ENCODE results near the gene ACTL10. TPM values are rescaled to one million over a fixed set of nuclear protein-coding genes. Genes with fewer than 3 reads are reported as not detected.

Gene ACTL10
- total and polyA plus RNA-seq, 2 donors (not counting 1 experiment from before 2014, with no cell fraction given), result 1.2 to 6.3 TPM

DNA sequence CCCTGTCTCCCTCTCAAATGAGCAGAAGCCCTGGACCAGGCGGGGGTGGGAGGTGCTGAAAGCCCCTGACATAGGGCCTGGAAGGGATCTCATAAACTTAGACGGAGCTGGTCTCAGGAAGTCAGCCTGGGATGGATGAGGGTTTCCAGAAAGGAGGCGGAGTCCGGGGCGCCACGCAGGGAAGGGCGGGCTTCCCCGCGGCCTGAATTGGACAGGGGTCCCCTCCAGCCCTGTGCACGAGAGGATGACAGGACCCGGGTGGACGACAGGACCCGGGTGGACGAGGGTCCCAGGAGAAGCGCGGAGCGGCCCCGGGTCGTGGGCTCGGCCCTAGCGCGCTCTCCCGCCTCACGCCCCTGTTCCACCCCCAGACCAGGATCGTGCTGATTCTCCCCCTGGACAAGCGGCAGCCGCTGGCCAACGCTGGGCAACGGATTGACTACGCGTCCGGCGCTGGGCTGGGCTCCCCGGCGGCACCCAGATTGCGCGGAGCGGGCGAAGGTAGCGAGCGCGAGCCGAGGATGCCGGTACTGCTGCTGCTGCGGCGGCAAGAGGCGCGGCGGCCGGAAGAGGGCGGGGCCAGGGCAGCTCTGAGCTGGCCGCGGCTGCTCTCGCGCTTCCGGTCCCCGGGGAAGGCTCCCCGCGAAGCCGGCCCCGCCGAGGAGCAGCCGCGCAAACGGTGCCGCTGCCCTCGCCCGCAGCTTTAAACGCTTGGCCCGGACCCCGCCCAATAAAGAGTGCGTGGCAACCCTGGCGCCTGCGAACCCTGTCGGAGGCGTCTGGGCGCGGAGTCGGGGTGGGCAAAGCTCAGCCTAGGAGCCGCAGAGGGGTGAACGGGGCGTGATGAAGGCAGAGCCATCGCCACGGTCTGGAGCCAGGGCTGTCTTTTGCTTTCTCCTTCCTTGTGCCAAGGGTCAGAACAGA, 3.3 kb upstream of the ACTL10 start:
- 2% methylated on average over 84 of the region's 84 CpGs for WGBS (ENCODE audit: insufficient coverage)
- Histone ChIP-seq H4K20me1 (ENCODE audit: control insufficient read depth, insufficient read depth, low read length, poor library complexity, severe bottlenecking) (no peaks in the 10 kb centered on the region), H3K4me1 (ENCODE audit: control insufficient read depth in 2 of 2, insufficient read depth in 2 of 2, low read length in 2 of 2) (peaks cover 18 to 38% of the 10 kb centered on the region in 2 donors), H3K27me3 (replicated peaks in 1 of 4; ENCODE audit: control extremely low read depth in 1 of 4, control insufficient read depth in 3 of 4, insufficient read depth in 4 of 4, low read length in 3 of 4) (no peaks in the 10 kb centered on the region), H2AFZ (ENCODE audit: insufficient read depth, low read depth, low read length, poor library complexity, severe bottlenecking) (peak overlapping the region; percentile 95), H3K9me3 (ENCODE audit: control extremely low read depth in 1 of 3, control insufficient read depth in 2 of 3, insufficient read depth in 1 of 3, low read length in 2 of 3) (no peaks in the 10 kb centered on the region), H3K4me3 (ENCODE audit: control extremely low read depth in 1 of 5, extremely low read depth in 1 of 5, insufficient read depth in 1 of 5, low read depth in 2 of 5, low read length in 4 of 5) (peak overlapping the region; percentile 52 to 77 (median 67)), H3K79me2 (ENCODE audit: control insufficient read depth, insufficient read depth, low read length) (peaks cover 6% of the 10 kb centered on the region), H3K27ac (ENCODE audit: low read length in 2 of 2) (peak overlapping the region; percentile 77 to 79), H3K9ac (ENCODE audit: low read length) (peak overlapping the region; percentile 74), H3K4me2 (replicated peaks; ENCODE audit: low read depth, low read length, poor library complexity, severe bottlenecking) (peak overlapping the region; percentile 90), H3K36me3 (replicated peaks in 1 of 2; ENCODE audit: control extremely low read depth in 1 of 2, control insufficient read depth in 1 of 2, extremely low read depth in 1 of 2, insufficient read depth in 2 of 2, low read length in 1 of 2) (no peaks in the 10 kb centered on the region)
- DNase-seq (peak; percentile 87), ATAC-seq (ENCODE audit: low read depth) (peak; percentile 57)
- intact Hi-C loops (cut with micrococcal nuclease), result loop anchor here (1.0 to 5.0 kb wide), 3 partner anchors 57 to 449 kb away; partner anchors contain the start of genes EIF2S2 and PXMP4
- POLR2A ChIA-PET, result interaction anchor here (0.6 to 1.5 kb wide), 9 partner anchors 12 to 330 kb away, joined by 3 to 8 read pairs (median 3); partner anchors contain the start of genes CBFA2T2, SNTA1 and ZNF341
- TF ChIP-seq, protein P1, sequence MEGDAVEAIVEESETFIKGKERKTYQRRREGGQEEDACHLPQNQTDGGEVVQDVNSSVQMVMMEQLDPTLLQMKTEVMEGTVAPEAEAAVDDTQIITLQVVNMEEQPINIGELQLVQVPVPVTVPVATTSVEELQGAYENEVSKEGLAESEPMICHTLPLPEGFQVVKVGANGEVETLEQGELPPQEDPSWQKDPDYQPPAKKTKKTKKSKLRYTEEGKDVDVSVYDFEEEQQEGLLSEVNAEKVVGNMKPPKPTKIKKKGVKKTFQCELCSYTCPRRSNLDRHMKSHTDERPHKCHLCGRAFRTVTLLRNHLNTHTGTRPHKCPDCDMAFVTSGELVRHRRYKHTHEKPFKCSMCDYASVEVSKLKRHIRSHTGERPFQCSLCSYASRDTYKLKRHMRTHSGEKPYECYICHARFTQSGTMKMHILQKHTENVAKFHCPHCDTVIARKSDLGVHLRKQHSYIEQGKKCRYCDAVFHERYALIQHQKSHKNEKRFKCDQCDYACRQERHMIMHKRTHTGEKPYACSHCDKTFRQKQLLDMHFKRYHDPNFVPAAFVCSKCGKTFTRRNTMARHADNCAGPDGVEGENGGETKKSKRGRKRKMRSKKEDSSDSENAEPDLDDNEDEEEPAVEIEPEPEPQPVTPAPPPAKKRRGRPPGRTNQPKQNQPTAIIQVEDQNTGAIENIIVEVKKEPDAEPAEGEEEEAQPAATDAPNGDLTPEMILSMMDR (IDR thresholded peaks at IDR 0.05), result peak; percentile 10
- TF ChIP-seq EZH2 (IDR thresholded peaks at IDR 0.05; ENCODE audit: borderline replicate concordance, insufficient read depth, low read depth, low read length, poor library complexity, severe bottlenecking), result no peak
- CTCF ChIA-PET, result interaction anchor here (0.5 to 2.8 kb wide), 10 partner anchors 8 to 219 kb away, joined by 3 to 20 read pairs (median 4); partner anchors contain the start of gene SNTA1
- Mint-ChIP-seq H3K4me1 (peaks cover 33% of the 10 kb centered on the region), H3K9me3 (ENCODE audit: insufficient read depth) (no peaks in the 10 kb centered on the region), H3K4me3 (peak overlapping the region; percentile 87), H3K27ac (peak overlapping the region; percentile 85), H3K27me3 (no peaks in the 10 kb centered on the region)
